ENCODE results near the gene TMEM121.
"Not testable (repeated sequence)": the region's sequence is repeated elsewhere in the genome, so short reads cannot be mapped to it uniquely, and the experiment has no call there.

Gene TMEM121

DNA sequence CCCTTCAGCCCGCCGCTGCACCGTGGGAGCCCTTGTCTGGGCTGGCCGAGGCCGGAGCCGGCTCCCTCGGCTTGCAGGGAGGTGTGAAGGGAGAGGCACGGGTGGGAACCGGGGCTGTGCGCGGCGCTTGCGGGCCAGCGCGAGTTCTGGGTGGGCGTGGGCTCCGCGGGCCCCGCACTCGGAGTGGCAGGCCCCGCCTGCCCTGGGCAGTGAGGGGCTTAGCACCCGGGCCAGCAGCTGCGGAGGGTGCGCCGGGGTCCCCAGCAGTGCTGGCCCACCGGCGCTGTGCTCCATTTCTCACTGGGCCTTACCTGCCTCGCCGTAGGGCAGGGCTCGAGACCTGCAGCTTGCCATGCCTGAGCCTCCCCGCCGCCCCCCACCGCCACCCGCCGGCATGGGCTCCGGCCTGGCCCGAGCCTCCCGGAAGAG is 21.4 kb downstream of the TMEM121 start:
- no peak for DNase-seq

DNA sequence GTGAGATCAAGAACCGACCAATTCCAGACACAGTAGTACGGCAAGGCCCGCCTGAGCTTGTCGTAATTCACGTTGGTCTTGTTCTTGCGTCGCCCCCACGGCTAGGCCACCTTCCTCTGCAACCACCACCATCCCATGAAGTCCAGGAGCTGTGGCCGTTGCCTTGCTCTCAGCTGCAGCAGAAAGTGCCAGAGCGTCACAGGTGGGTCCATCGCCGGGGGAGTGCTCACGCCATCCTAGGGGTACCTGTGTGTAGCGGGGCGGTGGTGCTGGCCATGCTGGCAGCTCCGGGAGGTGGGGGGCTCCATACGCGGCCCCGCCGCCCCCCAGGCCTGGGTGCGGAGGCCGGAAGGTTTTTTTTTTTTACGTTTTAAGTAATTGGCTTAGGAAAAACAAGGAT is 23.1 kb downstream of the TMEM121 start:
- no peak for DNase-seq

DNA sequence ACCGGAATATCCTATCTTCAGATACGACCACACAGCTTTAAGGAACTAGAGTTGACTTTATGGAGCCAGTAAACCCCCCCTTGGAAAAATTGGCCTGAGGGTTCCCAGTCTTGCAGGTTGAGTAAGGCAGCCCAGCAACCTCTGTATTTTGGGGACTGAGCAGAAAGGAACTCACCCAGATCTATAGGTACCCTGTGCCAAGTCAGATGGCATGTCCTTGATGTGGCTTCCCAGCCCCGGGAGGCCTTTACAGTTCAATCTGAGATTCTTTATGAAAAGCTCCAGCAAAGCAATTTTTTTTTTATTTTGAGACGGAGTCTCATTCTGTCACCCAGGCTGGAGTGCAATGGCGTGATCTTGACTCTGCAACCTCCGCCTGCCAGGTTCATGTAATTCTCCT is 27.6 kb downstream of the TMEM121 start:
- DNase-seq, result no peak

DNA sequence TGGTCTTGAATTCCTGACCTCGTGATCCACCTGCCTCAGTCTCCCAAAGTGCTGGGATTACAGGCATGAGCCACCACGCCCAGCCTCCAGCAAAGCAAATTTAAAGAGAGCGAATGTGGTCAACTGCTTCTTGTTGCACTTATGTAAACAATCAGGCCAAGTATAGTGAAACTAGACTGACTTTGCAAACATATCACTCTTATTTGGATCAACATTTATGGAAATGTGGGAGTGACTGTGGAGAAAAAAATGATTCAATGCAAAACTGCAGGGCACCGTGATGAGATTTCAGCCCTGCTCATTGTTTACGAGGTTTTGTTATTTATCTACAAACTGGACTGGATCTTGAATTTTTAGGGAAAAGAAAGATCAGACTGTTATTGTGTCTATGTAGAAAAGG is 28.1 kb downstream of the TMEM121 start:
- DNase-seq, result no peak

- DNase-seq, result not testable (repeated sequence)
Observed at GRCh38 chr14:105557671-105558070, 31.3 kb downstream of the TMEM121 start.

DNA sequence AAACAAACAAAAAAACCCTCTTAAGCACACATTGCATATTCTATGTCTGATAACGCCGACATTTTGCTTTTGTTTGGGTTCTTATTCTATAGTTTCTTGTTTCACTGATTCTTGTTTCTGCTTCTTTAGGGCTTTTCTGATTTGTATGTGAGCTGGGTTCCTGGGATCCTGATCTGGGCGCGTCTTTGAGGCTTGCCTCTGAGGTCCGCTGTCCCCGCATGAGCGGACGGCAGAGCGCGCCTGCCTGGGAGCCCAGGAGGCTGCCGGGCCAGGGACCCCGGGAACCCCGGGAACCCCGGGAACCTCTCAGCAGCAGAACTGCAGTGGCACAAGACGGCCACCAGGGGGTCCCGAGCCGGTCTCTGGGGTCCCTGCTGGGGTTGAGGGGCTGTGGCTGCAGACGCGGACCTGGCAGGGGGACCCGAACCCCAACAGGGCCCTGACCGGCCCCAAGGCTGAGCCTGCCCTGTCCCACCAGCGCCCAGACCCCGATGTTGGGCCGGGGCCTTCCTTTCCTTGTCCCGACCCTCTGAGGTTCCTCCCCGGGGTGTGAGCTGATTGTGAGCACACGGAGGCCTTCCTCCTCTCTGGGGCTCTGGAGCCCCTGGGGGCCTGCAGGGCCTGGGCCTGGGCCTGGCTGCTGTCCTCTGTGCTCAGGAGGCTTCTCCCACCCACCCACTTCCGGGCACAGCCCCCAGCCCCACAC is 32.2 kb downstream of the TMEM121 start:
- DNase-seq, result not testable (repeated sequence)

- not testable (repeated sequence) for DNase-seq
Observed at GRCh38 chr14:105559384-105560047, 33.1 kb downstream of the TMEM121 start.

GRCh38 chr14:105560048-105560669 is 33.8 kb downstream of the TMEM121 start:
- DNase-seq, result not testable (repeated sequence)

DNA sequence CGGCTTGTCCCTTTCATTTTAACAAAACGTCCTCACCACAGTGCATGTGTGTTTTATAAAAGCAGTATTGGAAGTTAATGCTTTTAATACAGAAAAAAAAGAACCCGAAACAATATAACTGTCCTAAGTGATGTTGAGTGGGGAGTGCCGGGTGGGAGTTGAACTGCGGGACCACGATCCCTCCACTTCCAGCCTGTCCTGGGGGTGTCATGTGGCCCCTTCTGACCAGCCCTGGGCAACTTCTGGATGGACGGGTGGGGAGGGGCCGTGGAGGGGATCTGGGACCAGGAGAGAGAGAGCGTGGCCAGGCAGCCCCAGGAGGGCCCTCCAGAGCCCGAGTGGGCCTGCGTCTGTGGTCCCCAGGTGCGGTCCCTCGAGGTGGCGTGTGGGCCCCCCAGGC is 35.0 kb downstream of the TMEM121 start:
- DNase-seq, result not testable (repeated sequence)

DNA sequence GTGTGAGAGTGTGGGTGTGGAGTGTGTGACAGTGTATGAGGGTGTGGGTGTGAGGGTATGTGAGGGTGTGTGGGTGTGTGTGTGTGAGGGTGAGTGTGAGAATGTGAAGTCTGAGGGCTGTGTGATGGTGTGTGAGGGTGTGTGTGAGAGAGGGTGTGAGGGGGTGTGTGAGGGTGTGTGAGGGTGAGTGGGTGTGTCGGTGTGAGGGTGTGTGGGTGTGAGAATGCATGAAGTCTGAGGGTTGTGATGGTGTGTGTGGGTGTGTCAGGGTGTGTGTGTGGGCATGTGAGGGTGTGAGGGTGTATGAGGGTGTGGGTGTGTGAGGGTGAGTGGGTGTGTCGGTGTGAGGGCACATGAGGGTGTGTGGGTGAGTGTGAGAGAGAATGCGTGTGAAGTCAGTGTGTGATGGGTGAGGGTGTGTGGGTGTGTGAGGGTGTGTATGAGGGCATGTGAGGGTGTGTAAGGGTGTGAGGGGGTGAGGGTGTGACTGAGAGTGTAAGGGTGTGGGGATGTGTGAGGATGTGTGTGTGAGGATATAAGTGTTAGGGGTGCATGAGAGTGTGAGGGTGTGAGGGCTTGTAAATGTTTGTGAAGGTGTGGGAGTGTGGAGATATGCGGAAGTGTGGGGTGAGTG is 36.4 kb downstream of the TMEM121 start:
- no peak for DNase-seq

DNA sequence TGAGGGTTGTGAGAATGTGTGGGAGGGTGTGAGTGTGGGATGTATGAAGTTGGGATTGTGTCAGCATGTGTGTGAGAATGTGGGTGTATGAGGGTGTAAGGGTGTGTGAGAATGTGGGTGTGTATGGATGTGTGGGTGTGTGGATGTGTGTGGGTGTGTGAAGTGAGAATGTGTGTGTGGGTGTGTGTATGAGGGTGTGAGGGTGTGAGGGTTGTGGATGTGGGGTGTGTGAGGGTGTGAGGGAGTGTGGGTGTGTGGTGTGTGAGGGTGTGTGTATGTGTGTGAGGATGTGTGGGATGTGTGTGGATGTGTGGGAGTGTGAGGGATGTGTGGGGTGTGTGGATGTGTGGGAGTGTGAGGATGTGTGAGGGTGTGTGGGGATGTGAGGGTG is 37.0 kb downstream of the TMEM121 start:
- DNase-seq, result no peak

DNA sequence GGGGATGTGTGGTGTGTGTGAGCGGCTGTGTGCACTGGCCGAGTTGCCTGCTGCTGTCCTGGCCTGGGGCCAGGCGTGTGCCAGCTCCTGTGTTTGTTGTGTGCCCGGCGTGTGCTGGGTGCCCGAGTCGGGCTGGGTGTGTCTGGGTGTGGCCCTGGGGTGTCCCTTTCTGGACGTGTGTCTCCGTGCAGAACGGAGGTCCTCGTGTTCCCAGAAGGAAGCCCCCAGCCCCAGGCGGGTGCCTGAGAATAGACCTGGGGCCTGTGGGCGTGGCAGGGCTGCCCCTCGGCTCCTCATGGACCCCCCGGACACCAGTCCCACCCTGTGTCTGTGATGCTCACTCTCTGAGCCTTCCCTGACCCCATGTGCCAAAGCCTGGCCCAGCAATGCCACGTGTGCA is 38.2 kb downstream of the TMEM121 start:
- not testable (repeated sequence) for DNase-seq

- not testable (repeated sequence) for DNase-seq
Observed at GRCh38 chr14:105565185-105565919, 39.0 kb downstream of the TMEM121 start.

DNA sequence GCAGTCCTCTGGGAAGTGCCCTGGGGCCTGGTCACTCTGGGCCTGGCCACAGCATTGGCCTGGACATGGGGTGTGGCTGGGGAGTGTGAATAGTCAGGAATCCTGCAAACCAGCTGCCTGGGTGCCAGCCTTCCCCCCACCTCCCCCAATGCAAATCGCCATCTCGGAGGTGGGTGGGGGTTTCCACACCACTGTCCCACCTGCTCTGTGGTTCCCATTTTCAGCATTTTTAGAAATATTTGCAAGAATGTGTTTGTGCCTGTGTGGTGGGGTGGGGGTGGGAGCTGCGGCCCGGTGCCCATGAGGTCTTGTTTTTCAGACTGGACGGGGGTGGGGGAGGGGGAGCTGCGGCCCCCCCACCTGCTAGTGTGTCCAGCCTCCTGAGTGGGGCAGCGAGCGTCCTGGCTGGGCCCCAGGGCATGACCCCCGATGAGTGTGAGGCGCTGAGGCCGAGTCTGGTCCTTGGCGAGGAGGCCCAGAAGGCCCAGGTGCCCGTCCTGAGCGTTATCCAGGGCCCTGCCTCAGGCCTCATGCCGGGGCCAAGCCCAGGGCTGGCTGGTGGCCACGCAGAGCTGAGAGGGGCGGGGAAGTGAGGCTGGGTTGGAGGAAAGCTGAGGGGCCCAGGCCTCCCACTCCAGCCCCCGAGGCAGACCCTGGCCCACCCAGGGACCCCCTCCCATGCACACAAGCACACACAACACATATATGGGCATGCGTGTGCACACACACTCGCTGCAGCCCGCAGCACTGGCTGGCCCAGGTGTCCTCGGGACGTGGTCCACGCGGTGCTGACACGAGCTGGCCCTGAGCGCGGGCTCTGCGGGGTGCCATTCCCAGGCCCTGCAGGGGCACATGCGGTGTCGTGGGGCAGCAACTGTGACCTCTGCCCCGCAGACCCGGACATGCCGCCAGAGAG is 40.1 kb downstream of the TMEM121 start:
- DNase-seq, result not testable (repeated sequence)

DNA sequence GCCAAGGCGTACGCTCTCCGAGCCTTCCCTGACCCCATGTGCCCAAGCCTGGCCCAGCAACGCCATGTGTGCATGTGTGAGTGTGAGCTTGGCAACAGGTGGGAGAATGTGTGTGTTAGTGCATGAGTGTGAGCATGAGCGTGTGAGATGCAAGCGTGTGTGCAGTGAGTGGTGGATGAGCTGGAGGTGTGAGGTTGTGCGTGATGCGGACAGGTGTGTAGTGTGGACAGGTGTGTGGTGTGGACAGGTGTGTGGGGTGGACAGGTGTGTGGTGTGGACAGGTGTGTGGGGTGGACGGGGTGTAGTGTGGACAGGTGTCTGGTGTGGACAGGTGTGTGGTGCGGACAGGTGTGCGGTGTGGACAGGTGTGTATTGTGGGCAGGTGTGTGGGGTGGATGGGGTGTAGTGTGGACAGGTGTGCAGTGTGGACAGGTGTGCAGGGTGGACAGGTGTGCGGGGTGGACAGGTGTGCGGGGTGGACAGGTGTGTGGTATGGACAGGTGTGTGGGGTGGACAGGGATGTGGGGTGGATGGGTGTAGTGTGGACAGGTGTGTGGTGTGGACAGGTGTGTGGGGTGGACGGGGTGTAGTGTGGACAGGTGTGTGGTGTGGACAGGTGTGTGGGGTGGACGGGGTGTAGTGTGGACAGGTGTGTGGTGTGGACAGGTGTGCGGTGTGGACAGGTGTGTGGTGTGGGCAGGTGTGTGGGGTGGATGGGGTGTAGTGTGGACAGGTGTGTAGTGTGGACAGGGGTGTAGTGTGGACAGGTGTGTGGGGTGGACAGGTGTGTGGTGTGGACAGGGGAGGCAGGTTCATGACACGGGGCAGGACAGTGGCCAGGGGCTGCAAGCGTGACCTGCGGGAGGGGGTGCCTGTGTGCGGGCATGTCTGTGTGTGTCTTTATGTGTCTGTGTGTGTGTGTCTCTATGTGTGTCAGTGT is 41.1 kb downstream of the TMEM121 start:
- DNase-seq, result not testable (repeated sequence)

GRCh38 chr14:105568140-105568843 is 41.9 kb downstream of the TMEM121 start:
- DNase-seq, result not testable (repeated sequence)

DNA sequence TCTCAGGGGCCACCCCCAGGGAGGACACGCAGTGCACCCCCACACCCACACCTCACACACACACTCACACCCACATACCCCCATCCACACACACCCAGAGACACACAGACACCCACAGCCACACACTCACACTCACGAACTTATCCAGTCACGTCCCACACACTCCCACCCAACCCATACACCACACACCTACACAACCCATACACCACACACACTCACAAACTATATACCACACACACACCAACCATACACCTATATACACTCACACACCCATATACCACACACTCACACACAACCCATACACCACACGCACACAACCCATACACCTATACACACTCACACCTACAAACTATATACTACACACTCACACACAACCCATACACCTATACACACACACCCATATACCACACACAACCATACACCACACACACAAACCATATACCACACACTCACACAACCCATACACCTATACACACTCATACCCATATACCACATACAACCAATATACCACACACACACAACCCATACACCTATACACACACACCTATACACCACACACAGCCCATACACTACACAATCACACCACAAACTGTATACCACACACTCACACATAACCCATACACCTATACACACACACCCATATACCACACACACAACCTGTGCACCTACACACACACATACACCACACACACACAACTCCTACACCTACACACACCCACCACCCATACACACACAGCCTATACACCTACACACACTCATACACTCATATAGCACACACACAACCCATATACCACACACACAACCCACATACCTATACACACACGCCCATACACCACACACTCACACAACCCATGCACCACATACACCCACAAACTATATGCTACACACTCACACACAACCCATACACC is 42.7 kb downstream of the TMEM121 start:
- DNase-seq, result no peak

DNA sequence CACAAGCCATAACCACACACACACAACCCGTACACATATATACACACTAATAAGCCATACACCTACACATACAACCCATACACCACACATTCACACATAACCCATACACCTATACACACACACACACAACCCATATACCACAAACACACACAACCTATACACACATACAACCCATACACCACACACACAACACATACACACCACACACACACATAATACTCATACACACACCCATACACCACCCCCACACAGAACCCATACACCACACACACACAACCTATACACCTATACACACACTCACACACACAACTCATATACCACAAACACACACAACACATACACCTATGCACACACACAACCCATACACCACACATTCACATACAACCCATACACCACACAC is 44.1 kb downstream of the TMEM121 start:
- DNase-seq, result no peak

Data from NCI-H187 (cell line).